Mesendoderm (in vitro differentiated cells): ENCODE measurements around the gene TMEM44.

Experiments used
- DNase-seq: peaks from one replicate; pipeline ENCODE4 v3.0.0; 2013
- H2AK5ac ChIP-seq: 2 replicates; pipeline ENCODE4 v1.6.1; 2013; ENCODE audit warnings: low read length, inconsistent platforms
- H2BK120ac ChIP-seq: 2 replicates; pipeline ENCODE4 v1.6.1; 2013; ENCODE audit warnings: low read depth, mild to moderate bottlenecking, low read length, moderate library complexity, mixed read lengths
- H2BK15ac ChIP-seq: replicated peaks from 2 replicates; pipeline ENCODE4 v1.6.1; 2013; ENCODE audit warnings: low read depth, mild to moderate bottlenecking, moderate library complexity
- H2BK5ac ChIP-seq: 2 replicates; pipeline ENCODE4 v1.6.1; 2013; ENCODE audit warnings: low read length, inconsistent platforms
- H3K18ac ChIP-seq: 2 replicates; pipeline ENCODE4 v1.6.1; 2013; ENCODE audit warnings: mild to moderate bottlenecking, low read length, mixed read lengths
- H3K23ac ChIP-seq: one replicate; pipeline ENCODE4 v1.6.1; 2013; ENCODE audit warnings: low read length
- H3K27ac ChIP-seq: 2 replicates; pipeline ENCODE4 v1.5.1; 2013; ENCODE audit warnings: low read depth, mild to moderate bottlenecking, inconsistent platforms, low read length, moderate library complexity
- H3K27me3 ChIP-seq: 2 replicates; pipeline ENCODE4 v1.6.1; 2013; ENCODE audit warnings: low read length, control low read depth, mild to moderate bottlenecking, inconsistent platforms; ENCODE audit not compliant: insufficient read depth, poor library complexity
- H3K36me3 ChIP-seq: 2 replicates; pipeline ENCODE4 v1.6.1; 2013; ENCODE audit warnings: low read length, inconsistent platforms; ENCODE audit not compliant: control insufficient read depth, insufficient read depth
- H3K4ac ChIP-seq: one replicate; pipeline ENCODE4 v1.6.1; 2013; ENCODE audit warnings: low read depth, mild to moderate bottlenecking, low read length, moderate library complexity
- H3K4me1 ChIP-seq: 2 replicates; pipeline ENCODE4 v1.6.1; 2013; ENCODE audit warnings: low read depth, low read length, inconsistent platforms; ENCODE audit not compliant: control insufficient read depth
- H3K4me2 ChIP-seq: 2 replicates; pipeline ENCODE4 v1.6.1; 2013; ENCODE audit warnings: low read length
- H3K4me3 ChIP-seq: 2 replicates; pipeline ENCODE4 v1.5.1; 2013; ENCODE audit warnings: mild to moderate bottlenecking, low read length
- H3K56ac ChIP-seq: one replicate; pipeline ENCODE4 v1.6.1; 2013; ENCODE audit warnings: low read length
- H3K79me1 ChIP-seq: 2 replicates; pipeline ENCODE4 v1.6.1; 2013; ENCODE audit warnings: low read length, inconsistent platforms
- H3K79me2 ChIP-seq: 2 replicates; pipeline ENCODE4 v1.6.1; 2013; ENCODE audit warnings: mild to moderate bottlenecking, low read length; ENCODE audit not compliant: control insufficient read depth, insufficient read depth
- H3K9ac ChIP-seq: 2 replicates; pipeline ENCODE4 v1.6.1; 2013; ENCODE audit warnings: low read length, inconsistent platforms
- H4K5ac ChIP-seq: one replicate; pipeline ENCODE4 v1.6.1; 2013; ENCODE audit warnings: low read length
- H4K8ac ChIP-seq: one replicate; pipeline ENCODE4 v1.6.1; 2013; ENCODE audit warnings: low read depth, mild to moderate bottlenecking, control low read depth, low read length, moderate library complexity
- WGBS: extraction: QIAGEN DNeasy Blood & Tissue Kit; methylation state at CpG from one replicate; pipeline ENCODE4 v1.1.7; 2013; ENCODE audit warnings: low lambda C conversion rate, missing lambda C conversion rate; ENCODE audit not compliant: insufficient coverage; ENCODE audit errors: extremely low coverage; 5-methylcytosine and 5-hydroxymethylcytosine counted together

Gene TMEM44

DNA sequence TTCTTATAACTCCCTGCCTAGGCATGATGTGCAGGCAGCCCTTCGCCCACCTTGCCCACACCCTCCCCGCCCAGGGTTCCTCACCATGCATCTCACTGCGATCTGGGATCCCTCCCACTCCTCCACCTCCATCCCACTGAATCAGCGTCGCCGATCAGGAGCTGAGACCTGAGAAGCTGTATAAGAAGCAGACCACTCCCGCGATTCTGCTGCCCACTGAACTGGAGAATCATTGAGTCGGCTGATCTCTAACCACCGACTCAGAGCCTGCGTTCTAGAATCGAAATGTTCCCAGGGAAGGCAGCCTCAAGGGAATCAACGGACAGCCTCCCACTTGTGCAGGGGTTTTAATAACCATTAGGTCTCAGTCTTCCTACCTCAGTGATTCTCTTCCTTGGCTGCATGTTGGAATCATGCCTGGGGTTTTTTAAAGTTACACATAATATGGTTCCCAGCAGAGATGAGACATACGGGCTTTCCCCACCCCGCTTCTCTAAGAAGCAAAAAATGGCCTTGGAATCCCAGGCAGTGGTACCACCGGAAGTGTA lies 60.2 kb downstream of the TMEM44 start:
- Histone ChIP-seq H2BK120ac (no peak overlapping the region), H3K4me3 (no peak overlapping the region)

GRCh38 chr3:194572143-194572789 lies 61.0 kb downstream of the TMEM44 start:
- H3K9ac ChIP-seq, result peak overlapping the region; percentile 35
- no peak overlapping the region for H4K5ac ChIP-seq
- no peak overlapping the region for H3K23ac ChIP-seq
- WGBS, result no CpG with 5 or more reads among the region's 18 CpGs
- no peaks in the 10 kb centered on the region for H3K36me3 ChIP-seq
- no peak overlapping the region for H3K4me2 ChIP-seq
- no peak overlapping the region for H4K8ac ChIP-seq
- H3K79me1 ChIP-seq, result no peaks in the 10 kb centered on the region
- peak overlapping the region; percentile 68 for H3K56ac ChIP-seq
- H3K79me2 ChIP-seq, result no peaks in the 10 kb centered on the region
- no peak overlapping the region for H2BK120ac ChIP-seq
- no peak overlapping the region for H3K4me3 ChIP-seq
- peaks cover 5% of the 10 kb centered on the region for H3K4me1 ChIP-seq
- peak; percentile 93 for DNase-seq
- H2AK5ac ChIP-seq, result no peak overlapping the region
- H3K27ac ChIP-seq, result peak overlapping the region; percentile 47
- H3K18ac ChIP-seq, result no peak overlapping the region
- peak overlapping the region; percentile 1 for H3K4ac ChIP-seq
- H2BK5ac ChIP-seq, result peak overlapping the region; percentile 25
- no peak overlapping the region for H2BK15ac ChIP-seq
- H3K27me3 ChIP-seq, result no peaks in the 10 kb centered on the region

More for the DNA sequence above, 60.2 kb downstream of the TMEM44 start:
- Histone ChIP-seq H2AK5ac (peak overlapping the region; percentile 89), H3K56ac (peak overlapping the region; percentile 75), H4K5ac (no peak overlapping the region), H3K79me2 (no peaks in the 10 kb centered on the region), H2BK15ac (no peak overlapping the region), H3K27me3 (no peaks in the 10 kb centered on the region), H3K23ac (no peak overlapping the region), H3K4ac (no peak overlapping the region), H3K4me2 (no peak overlapping the region), H3K9ac (no peak overlapping the region), H3K18ac (no peak overlapping the region), H3K27ac (no peak overlapping the region), H2BK5ac (peak overlapping the region; percentile 42), H3K4me1 (peaks cover 5% of the 10 kb centered on the region), H3K36me3 (no peaks in the 10 kb centered on the region), H4K8ac (no peak overlapping the region), H3K79me1 (no peaks in the 10 kb centered on the region)
- no CpG with 5 or more reads among the region's 16 CpGs for WGBS
- DNase-seq, result no peak

DNA sequence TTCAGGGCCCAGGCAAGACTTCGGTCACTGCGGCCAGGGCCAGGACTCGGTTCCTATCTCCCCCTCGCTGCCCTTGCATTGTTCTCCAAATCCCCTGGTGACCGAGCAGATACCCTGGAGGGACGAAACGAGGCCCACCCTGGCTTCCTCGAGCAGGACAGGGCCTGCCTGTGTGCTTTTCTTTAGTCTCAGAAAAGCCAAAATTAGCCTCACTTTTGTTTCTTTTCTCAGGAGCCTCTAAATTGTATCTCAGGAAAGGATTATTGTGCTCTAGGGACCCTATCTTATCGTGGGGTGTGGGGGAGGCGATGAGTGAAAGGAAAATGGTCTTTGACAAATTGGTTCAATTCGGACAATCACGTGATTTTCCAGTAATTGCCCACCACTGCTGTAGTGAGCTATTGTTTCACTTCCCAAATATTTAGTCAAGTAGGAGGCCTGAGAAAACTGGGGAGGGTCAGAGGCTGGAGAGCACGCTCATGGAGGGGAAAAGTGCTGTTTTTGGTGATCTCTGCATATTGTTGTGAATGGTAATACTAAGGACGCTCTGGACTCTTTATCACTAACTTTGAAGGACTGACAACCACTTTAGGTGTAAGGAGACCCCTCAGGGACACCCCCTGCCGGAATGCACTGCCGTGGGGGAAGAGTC lies 61.6 kb downstream of the TMEM44 start:
- Histone ChIP-seq H2AK5ac (no peak overlapping the region), H3K56ac (peak overlapping the region; percentile 52), H4K8ac (no peak overlapping the region), H3K18ac (no peak overlapping the region), H3K23ac (no peak overlapping the region), H3K4me2 (no peak overlapping the region), H4K5ac (no peak overlapping the region), H3K79me2 (no peaks in the 10 kb centered on the region), H2BK15ac (no peak overlapping the region), H2BK5ac (peak overlapping the region; percentile 25), H3K27ac (peak overlapping the region; percentile 47), H3K4me3 (no peak overlapping the region), H3K36me3 (no peaks in the 10 kb centered on the region), H2BK120ac (no peak overlapping the region), H3K27me3 (no peaks in the 10 kb centered on the region), H3K4ac (no peak overlapping the region), H3K79me1 (no peaks in the 10 kb centered on the region), H3K9ac (no peak overlapping the region), H3K4me1 (peaks cover 5% of the 10 kb centered on the region)
- DNase-seq, result no peak
- WGBS, result no CpG with 5 or more reads among the region's 16 CpGs

DNA sequence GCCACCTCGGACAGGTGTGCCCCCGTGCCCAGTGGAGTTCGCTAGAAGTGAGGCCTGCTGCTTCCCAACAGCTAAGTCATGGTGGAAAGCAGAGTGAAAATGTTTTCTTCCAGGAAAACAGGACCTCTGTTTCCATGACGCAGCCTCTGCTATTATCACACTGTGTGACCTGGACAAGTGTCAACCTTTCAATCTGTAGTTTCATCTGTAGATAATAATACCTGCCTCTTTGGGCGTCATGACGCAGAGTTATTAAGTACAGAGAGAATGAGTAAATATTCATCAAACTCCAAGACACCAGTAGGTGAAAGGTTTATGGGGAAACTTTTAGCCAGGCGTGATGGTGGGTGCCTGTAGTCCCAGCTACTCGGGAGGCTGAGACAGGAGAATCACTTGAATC lies 62.3 kb downstream of the TMEM44 start:
- peaks cover 5% of the 10 kb centered on the region for H3K4me1 ChIP-seq
- H2AK5ac ChIP-seq, result peak overlapping the region; percentile 66
- no peaks in the 10 kb centered on the region for H3K27me3 ChIP-seq
- H3K79me1 ChIP-seq, result no peaks in the 10 kb centered on the region
- H3K18ac ChIP-seq, result no peak overlapping the region
- no peak overlapping the region for H3K4ac ChIP-seq
- no peak overlapping the region for H3K23ac ChIP-seq
- no peak overlapping the region for H4K8ac ChIP-seq
- H3K56ac ChIP-seq, result no peak overlapping the region
- no peak overlapping the region for H3K27ac ChIP-seq
- no peak overlapping the region for H3K4me2 ChIP-seq
- no peak overlapping the region for H2BK120ac ChIP-seq
- no peak overlapping the region for H2BK15ac ChIP-seq
- no peak overlapping the region for H4K5ac ChIP-seq
- no peak overlapping the region for H3K4me3 ChIP-seq
- no peak overlapping the region for H3K9ac ChIP-seq
- WGBS, result no CpG with 5 or more reads among the region's 8 CpGs
- H3K36me3 ChIP-seq, result no peaks in the 10 kb centered on the region
- no peak for DNase-seq
- no peak overlapping the region for H2BK5ac ChIP-seq
- H3K79me2 ChIP-seq, result no peaks in the 10 kb centered on the region

GRCh38 chr3:194570235-194570634 lies 63.0 kb downstream of the TMEM44 start:
- DNase-seq, result no peak
- H3K18ac ChIP-seq, result no peak overlapping the region
- H3K56ac ChIP-seq, result no peak overlapping the region
- no peaks in the 10 kb centered on the region for H3K27me3 ChIP-seq
- H4K8ac ChIP-seq, result no peak overlapping the region
- H3K79me2 ChIP-seq, result no peaks in the 10 kb centered on the region
- H3K23ac ChIP-seq, result no peak overlapping the region
- H3K4me3 ChIP-seq, result no peak overlapping the region
- H3K4me1 ChIP-seq, result peaks cover 5% of the 10 kb centered on the region
- H3K9ac ChIP-seq, result no peak overlapping the region
- H3K4ac ChIP-seq, result no peak overlapping the region
- H2BK15ac ChIP-seq, result no peak overlapping the region
- WGBS, result no CpG with 5 or more reads among the region's 13 CpGs
- no peak overlapping the region for H2BK5ac ChIP-seq
- H3K36me3 ChIP-seq, result no peaks in the 10 kb centered on the region
- H3K27ac ChIP-seq, result no peak overlapping the region
- no peak overlapping the region for H3K4me2 ChIP-seq
- no peak overlapping the region for H2AK5ac ChIP-seq
- H3K79me1 ChIP-seq, result no peaks in the 10 kb centered on the region
- no peak overlapping the region for H4K5ac ChIP-seq
- no peak overlapping the region for H2BK120ac ChIP-seq
